GM18517 (cell line): ENCODE data around the gene SRGAP3.

Experiments used
- ATAC-seq: cut with Tn5 transposase; IDR thresholded peaks from one replicate; pipeline ENCODE4 v1.9.1; 2021; ENCODE audit warnings: mild to moderate bottlenecking, moderate library complexity; ENCODE audit not compliant: unreplicated experiment

Gene SRGAP3

DNA sequence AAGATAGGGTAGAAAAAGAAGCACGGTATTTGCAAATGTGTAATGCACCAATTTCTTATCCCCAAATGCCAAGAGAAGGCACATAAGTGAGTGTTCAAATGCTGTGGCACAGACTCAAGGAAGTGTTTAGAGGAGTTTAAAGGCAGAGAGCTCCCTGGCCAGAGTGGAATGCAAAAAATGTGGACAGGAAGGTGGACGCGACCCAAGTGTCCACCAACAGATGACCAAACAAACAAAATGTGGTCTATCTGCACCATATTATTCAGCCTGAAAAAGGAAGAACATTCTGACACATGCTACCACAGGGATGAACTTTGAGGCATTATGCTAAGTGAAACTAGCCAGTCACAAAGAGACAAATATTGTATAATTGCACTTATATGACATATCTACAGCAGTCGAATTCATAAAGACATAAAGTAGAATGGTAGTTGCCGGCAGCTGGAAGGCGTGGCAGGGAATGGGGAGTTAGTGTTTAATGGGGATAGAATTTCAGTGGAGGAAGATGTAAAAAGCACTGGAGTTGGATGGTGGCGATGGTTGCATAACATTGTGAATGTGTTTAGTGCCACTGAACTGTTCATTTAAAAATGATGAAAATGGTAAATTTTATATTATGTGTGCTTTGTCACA, 126.6 kb downstream of the SRGAP3 start:
- ATAC-seq: no peak

DNA sequence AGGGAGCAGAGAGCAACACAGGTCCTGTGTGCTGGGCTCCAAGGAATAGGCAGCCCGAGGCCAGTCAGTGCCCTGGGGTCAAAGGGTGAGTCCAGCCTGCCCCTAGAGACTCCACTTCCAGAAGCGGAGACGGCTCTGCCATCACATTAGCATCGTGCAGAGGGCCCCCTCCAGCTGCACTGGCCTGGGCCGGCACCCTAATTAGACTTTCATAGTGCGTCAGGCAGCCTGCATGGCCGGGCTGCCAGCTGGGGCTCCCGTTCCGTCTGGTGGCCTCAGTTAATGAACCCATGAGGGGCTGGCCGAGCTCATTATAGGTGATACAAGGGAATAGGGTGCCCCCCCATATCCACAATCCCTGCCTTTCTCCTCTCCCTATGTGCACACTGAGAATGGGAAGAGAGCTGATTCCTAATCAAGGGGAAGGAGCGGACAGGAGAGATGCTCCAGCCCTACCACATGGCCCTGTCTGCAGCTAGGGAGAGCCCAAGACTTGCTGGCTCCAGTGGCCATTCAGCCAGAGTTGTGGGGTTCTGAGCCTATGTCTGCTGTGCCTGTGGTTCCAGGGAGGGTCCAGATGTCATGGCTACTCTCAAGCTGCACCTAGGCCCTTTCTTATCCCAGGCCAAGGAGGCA, 128.0 kb downstream of the SRGAP3 start:
- ATAC-seq: no peak

DNA sequence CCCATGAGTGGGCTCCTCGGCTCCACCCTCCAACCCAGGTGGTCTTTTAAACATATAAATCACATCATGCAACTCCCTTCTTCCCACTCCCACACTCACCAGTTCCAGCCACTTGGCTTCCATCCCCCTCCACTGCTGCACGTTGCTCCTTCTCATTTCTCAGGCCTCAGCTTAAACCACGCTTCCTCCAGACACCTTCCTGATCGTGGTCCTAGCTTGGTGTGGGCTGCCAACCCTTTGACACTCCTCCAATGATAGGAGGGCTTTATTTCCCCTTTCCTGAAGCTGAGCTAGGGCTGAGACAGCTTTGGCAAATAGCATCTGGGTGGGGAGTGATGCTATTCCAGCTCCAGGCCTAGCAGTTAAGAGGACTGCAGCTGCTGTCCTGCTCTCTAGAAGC, 130.1 kb downstream of the SRGAP3 start:
- no peak for ATAC-seq

DNA sequence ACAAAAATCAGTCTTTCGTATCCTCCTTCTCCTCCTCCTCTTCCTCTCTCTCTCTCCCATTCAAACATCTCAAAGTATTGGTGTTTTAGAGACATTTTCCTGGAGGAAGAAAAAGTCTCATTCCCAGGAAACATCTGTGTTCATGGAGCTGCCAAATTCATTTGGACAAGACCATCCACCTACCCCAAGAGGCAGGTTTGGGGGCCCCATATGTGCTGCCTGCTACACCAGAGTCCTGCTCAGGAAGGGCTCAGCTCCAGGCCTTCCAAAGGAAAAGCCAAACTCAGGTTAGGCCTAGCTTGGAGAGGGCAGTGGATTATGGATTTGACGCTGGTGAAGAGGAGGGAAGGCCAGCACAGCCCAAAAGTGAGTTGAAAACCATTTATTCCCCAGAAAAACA, 131.2 kb downstream of the SRGAP3 start:
- no peak for ATAC-seq

DNA sequence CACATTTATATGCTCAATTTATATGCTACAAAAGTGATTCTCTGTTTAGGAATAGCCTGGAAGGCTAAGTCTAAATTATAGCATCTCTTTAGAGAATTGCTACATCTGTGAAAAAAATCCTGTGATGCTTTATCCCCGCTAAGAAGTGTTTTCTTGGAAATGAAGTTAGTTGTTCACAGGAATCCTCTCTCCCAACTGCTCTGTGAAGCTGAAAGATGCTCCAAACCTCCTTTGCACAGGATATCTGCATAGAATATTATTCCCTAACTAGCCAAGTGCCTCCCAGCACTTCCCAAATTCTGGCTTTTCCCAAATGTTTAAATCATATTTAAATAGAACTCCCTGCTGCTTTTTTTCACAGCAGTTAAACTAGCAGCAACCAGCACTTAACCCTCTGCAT, 132.2 kb downstream of the SRGAP3 start:
- ATAC-seq: no peak

DNA sequence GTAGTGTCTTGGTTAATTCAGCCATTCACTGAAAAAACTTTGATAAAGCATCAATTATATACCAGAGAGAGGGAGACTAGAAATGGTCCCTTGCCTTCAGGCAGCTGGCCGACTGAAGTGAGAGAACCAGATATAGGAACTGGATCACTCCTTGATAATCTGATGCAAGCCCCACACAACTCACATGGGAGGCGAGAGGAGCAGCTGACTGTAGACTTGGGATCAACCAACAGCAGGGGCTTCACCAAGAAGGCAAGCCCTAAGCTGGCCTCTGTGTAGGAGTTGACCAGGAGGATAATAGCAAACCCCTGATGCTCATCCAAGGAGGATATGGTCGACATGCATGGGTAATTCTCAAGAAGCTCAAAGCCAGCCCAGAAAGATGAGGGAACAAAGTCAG, 133.1 kb downstream of the SRGAP3 start:
- no peak for ATAC-seq

DNA sequence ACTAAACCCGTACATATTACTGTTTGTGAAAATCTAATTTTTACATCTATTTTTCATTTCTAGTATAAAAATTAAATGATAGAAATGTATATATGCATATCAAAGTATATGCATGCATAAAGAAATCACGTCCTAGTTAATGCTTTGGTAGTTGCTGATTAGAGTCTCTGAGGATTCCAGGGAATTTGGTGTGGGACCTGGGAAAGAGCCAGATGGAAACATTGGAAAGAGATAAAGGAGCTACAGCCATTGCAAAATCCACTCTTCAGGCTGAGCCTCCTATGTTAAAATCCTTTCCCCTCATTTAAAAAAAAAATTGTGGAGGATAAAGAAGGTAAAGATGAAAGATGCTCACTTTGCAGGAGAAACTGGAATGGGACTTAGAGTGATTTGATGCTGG, 134.1 kb downstream of the SRGAP3 start:
- no peak for ATAC-seq

DNA sequence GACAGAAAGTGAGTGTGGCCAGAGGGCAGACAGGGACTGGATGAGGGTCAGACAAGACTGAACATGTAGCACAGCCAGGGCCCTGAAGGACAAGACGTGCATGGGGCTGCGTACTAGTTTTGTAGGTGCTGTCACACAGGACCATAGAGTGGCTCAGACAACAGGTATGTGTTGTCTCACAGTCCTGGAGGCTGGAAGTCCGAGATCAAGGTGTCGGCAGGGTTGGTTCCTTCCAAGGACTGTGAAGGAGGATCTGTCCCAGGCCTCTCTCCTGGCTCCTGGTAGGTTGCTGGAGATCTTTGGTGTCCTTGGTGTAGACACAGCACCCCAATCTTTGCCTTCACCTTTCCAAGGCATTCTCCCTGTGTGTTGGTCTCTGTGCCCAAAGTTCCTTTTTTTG, 136.4 kb downstream of the SRGAP3 start:
- no peak for ATAC-seq

DNA sequence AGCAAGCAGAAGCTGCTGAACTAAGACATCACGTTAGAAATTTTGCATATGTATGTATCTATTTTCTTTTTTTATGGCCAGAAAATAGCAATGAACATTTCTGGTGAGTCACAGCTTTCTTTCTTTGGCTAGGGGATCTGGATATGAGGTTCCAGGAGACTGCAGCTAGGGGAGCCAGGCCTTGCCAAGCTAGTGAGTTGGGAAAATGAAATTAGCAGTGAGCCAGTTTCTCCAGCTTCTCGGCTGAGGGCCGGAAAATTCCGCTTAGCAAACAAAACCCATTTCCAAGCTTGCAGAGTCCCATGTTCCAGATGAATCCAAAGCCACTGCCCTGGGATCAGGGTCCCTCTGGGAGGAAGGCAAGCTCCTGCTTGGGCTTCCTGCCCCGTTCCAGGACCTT, 137.6 kb downstream of the SRGAP3 start:
- no peak for ATAC-seq

DNA sequence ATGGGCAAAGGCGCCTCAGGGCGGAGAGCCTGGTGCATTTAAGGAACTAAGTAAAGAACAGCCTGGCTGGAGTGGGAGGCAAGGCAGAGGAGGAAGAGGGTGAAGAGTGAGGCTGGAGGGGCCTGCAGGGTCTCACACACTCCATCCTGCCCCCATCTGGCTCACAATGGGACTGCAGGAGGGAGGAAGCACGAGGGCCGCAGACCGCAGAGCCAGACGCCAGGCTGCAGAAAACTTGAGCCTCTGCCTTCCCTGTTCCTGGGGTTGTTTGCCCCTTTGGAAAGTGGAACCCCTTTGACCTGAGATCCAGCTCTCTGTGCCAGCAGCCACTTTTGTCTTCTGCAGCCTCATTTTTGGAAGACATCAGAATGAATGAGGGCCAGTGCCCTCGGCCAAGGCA, 138.0 kb downstream of the SRGAP3 start:
- ATAC-seq: no peak

DNA sequence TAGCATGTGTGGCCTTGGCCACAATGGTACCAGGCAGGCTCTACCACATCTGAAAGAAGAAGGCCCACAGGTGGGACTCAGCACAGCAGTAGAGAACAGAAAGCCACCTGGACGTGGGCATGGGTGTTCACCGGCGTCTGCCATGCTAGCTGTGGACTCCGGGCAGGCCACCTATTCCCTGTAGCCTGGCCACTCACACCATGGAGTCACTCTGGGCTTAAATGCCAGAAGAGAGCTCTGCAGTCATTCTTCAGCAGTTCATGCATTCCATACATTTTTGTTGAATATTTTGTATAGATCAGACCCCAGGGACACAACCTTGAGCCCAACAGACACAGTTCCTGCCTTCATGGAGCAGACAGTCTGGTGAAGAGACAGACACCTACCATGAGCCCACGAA, 138.6 kb downstream of the SRGAP3 start:
- ATAC-seq: no peak

DNA sequence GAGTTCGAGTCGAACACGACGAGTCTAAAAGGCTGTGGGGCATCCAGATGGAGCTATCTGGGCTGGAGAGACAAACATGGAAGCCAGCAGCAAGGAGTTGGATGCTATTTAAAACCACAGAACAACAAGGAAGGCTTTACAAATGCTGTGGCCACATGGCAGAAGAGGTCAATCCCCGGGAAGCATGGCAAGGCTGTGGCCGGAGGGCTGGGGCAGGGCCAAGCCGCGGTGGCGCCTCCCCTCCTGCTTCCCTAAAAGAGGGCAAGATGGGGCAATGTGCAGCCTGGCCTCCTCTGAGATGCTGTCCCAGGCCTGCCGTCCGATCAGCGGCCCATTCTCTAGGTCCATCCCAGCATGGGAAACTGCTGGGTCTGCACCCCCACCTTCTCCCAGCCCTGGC, 139.1 kb downstream of the SRGAP3 start:
- ATAC-seq: no peak

DNA sequence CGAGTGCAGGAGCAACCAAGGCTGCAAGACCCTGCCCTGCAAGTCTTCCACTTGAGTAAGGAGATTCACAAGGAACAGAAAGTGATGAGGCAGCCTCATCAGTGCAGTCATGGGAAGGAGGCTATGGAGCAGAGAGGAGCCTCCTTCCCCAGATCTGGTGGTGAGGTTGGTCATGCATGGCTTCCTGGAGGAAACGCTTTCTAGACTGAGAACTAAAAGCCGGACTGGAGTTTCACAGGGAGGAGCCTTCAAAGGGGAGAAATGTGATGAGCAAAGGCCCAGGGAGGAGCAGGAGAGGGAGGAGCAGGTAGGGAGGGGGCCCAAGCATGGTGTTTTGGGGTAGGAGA, 139.9 kb downstream of the SRGAP3 start:
- no peak for ATAC-seq

DNA sequence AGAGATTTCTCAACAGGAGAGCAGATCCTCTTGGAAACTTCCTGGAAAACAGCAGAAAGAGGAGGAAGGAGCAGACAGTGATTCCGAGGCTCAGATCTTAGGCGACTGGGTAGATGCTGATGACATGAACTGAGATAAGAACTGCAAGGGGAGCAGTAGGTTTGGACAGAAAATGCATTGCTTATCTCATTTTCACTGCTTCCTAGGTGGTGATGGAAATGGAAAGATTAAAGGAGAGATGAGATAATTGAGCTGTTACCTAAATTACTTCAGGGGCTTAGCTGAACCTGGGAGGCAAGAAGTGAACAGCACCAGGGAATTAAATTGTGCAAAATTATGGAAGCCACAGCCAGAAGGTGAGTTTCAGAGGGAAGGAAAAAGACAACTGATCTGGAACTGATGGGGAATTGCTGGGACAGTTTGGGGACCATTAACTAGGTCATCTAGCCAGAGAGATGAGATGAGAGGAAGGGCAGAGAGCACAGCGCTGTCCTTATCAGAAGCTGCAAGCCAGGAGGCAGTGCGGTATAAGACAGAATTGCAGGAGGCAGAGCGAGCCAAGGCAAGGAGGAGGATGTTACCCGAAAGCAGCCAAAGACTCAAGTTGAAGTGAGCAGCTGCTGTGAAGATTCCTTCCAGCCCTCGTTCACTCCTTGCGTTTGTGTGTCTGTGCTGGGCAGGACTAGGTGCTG, 140.4 kb downstream of the SRGAP3 start:
- ATAC-seq: no peak

DNA sequence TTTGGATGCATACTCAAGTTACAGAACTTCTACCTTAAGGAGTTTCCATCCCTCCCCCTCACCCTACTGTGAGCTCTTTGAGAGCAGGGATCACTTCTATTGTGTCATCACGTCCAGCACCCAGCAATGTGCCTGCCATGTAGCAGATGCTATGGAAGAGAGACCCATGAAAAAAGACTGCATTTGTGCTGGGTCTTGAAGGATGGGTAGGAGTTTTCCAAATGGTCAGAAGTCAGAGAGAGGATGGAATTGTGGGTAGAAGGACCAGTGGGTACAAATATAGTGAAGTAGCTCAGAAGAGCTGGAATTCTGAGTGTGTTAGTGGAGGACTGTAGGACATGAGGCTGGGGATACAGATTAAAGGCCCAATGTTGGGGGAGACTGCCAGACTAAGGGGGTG, 141.7 kb downstream of the SRGAP3 start:
- ATAC-seq: no peak

DNA sequence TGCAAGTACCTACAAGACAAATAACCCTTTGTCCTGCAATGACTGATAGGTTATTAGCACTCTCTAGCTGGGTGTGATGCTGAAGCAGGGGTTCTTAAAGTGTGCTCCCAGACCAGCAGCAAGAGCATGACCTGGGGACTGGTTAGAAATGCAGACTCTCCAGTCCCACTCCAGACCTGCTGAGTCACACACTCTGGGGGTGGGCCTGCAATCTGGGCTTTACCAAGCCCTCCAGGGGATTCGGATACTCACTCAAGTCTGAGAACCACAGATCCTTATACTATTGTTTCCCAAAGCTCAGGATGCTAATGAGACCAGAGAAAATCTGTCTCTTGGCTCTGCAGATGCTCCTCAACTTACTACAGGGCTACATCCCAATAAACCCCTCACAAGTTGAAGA, 144.0 kb downstream of the SRGAP3 start:
- no peak for ATAC-seq

DNA sequence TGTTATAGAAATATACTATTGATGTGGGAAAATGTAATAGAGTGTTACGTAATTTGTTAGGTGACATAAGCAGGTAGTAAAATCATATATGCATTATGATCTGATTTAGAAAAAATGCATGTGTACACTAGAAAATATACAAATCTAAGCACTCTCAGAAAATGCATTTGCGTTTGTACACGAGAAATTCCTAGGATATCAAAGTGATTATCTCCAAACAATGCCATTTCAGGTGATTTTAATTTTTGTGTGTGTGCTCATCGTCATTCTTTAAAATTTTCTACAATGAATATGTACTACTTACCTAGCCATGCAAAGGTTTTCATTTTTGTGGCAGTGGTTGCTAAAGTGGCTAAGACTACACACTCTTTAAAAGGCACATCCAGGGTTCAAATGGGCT, 145.3 kb downstream of the SRGAP3 start:
- ATAC-seq: no peak

DNA sequence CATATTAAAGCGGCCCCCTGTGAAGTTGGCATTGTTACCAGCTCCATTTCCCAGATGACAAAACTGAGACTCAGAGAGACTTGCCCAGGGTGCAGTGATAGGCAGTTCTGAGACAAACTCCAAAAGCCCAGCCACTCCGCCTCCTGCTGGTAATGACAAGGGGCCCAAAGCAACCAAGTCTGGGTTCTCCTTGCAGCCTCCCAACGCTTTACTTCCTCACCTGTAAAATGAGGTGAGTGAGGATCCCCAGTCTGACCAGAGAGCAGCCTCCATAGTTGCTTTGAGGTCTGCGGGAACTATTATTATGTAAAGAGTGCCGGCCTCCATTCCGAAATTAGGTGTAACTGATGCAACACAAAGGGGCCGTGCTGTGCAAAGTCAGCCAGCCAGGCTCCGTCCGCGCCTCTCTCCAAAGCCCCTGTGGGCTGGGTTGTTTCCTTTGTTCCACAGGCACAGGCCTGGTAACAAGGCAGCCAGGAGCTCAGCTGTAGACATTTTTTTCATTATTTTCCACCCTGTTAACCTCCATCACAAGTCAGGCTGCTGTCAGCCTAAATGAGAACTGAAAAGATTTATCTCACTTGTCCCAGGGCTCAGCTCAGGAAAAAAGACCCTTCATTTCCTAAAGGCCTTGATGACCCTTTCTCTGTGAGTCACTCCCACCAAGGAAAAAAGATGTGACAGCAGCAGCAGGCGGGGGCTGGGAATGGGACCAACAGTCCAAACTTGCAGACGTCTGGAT, 147.0 kb downstream of the SRGAP3 start:
- no peak for ATAC-seq

DNA sequence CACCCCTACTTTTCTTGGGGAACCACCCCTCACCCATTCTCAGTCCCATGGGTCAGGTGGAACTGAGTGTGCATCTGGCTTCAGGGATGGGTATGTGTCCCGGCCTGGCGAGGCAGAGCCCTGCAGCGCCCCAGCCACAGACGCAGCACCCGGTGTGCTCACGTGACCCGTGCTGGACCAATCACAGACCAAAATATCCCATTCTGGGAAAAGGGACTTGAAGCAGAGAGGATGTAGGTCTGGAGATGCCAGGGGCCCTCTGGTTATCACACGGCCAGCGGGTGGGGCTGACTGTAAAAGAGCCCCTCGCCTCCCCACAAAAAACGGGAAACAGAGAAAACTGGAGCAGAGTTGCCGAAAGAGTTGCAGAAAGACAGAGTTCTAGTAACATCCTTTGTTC, 148.2 kb downstream of the SRGAP3 start:
- ATAC-seq: no peak

DNA sequence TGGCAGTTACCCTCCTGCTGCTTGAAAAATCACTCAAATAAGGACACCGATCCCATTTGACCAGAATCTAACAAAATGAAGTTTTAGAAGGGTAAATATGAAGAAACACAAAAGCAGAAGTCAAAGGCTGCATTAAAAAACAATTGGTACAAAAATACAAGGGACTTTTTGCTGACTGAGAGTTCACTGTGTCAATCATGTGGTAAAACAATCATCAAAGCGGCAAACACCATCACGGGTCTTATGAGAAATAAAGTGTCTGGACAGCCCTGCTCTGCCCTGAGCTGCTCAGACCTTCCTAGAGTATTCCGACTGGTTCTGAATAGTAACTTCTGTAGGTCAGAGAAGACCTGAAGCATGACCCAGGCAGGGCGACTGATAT, 148.9 kb downstream of the SRGAP3 start:
- no peak for ATAC-seq

DNA sequence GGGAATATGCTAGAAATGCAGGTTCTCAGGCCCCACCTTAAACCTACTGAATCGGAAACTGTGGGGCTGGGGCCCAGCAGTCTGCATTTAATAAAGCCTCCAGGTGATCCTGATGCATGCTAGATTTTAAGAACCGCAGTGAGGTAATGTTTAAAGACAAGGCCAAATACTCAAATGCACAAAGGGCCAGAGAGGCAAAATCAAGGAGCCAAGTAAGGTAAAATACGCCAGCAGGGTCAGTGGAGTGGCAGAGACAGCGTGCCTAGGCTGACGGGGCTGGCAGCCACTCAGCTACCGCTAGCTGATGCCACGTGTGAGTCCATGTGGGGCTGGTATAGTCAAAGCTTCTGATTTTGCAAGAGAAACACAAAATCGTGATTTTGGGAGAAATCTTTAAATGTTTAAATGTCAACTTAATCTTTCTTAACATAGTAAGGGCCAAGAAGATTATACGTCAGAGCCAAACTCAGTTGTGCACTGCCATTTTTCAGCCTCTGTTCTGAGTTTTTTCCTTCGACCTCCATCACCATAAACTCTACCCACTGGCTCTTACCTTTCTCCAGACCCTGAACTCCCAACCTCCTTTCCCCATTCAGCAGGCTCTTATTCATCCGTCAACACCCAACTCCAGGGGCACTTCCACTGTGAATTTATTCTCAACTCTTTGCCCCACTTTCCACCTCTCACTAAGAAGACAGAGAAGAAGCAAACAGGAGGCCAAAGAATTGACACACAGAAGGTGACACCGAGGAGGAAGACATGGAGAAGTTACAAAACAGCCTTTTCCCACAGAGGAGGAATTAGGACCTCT, 149.5 kb downstream of the SRGAP3 start:
- ATAC-seq: no peak
